NCI-H2107 treated with DMSO at 0.1 percent for 48 hours (cell line): ENCODE measurements around the gene OBP2B.
"Not testable (repeated sequence)": the region's sequence is repeated elsewhere in the genome, so short reads cannot be mapped to it uniquely, and the experiment has no call there.

Source experiments
- DNase-seq: peaks from one replicate; lab custom pipeline; 2025; ENCODE audit not compliant: unreplicated experiment; lab: John Stamatoyannopoulos, UW

OBP2B gene

GRCh38 chr9:133169687-133170086 is 39.4 kb downstream of the OBP2B start:
- not testable (repeated sequence) for DNase-seq

GRCh38 chr9:133169102-133169501 is 39.9 kb downstream of the OBP2B start:
- DNase-seq: no peak

- DNase-seq: no peak
Observed at GRCh38 chr9:133168432-133168831, 40.6 kb downstream of the OBP2B start.

GRCh38 chr9:133167769-133168168 is 41.3 kb downstream of the OBP2B start:
- DNase-seq: no peak

- no peak for DNase-seq
Observed at GRCh38 chr9:133167096-133167730, 41.8 kb downstream of the OBP2B start.

GRCh38 chr9:133166392-133166791 is 42.7 kb downstream of the OBP2B start:
- DNase-seq: no peak

GRCh38 chr9:133165452-133165730 is 43.7 kb downstream of the OBP2B start:
- no peak for DNase-seq

- no peak for DNase-seq
Observed at GRCh38 chr9:133164191-133164590, 44.9 kb downstream of the OBP2B start.

- DNase-seq: no peak
Observed at GRCh38 chr9:133163504-133164172, 45.4 kb downstream of the OBP2B start, which contains the start of gene GBGT1. Gene GBGT1, minus strand, starts transcription at chr9:133163914. Its CDS starts 1,502 bp downstream, at chr9:133162412.

- DNase-seq: no peak
Observed at GRCh38 chr9:133162861-133163503, 46.1 kb downstream of the OBP2B start.

GRCh38 chr9:133161547-133161950 is 47.5 kb downstream of the OBP2B start:
- DNase-seq: no peak

- DNase-seq: peak; percentile 25
Observed at GRCh38 chr9:133160742-133161546, 48.1 kb downstream of the OBP2B start.

- DNase-seq: no peak
Observed at GRCh38 chr9:133158695-133159094, 50.4 kb downstream of the OBP2B start.
